Stimulated activated CD4-positive, alpha-beta T cell treated with anti-CD3 and anti-CD28 coated beads, TNF-alpha, amount 100 ng/mL, for 48 hours (primary cell): Measurements from ENCODE around the gene PAK4.
A peak's percentile ranks its signal among the peaks of the same experiment; 100 is the strongest.
"Not testable (repeated sequence)": the region's sequence is repeated elsewhere in the genome, so short reads cannot be mapped to it uniquely, and the experiment has no call there.

Experiments
- DNase-seq, 3 donors: peaks; one replicate each; pipeline ENCODE4 v3.0.0-alpha.2; 2020; ENCODE audit warnings: low read depth in 3 of 3

Gene PAK4

GRCh38 chr19:39125554-39126311 lies at the start of gene PAK4:
TSS of gene PAK4 (plus strand) at chr19:39125786. CDS start at chr19:39169554, 43,768 bp downstream.
- peak; percentile 97 to 99 (median 98) for DNase-seq

- DNase-seq = no peak
Observed at GRCh38 chr19:39077323-39077722, 48.3 kb upstream of the PAK4 start.

DNA sequence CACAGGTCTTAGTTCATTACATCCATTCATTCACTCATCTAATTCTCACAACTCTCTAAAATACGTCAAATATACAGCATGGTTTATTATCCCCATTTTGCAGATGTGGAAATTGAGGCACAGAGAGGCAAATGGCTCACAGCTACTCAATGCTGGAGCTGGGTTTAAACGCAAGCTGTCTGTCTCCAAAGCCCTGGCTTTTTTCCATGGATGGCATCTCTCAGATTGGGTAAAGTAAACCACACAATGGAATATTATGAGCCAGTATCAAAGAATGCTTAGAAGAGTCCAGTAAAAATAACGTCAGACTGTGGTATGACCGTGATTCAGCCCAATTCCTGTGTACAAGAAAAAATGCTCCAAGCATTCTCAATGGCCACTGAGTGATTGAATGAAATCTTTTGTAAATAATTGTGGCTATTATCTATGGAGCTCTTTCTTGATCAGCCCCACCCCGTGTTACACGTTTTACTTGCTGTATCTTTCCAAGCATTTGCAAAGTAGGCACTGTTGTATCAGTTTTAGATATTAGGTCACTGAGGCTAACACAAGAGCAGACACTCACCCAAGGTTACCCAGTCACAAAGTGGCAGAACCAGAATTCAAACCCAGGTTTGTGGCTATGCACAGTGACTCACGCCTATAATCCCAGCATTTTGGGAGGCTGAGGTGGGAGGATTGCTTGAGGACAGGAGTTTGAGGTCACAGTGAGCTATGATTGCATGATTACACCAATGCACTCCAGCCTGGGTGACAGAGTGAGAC lies 47.0 kb upstream of the PAK4 start:
- no peak for DNase-seq

- no peak for DNase-seq
Observed at GRCh38 chr19:39080431-39080830, 45.2 kb upstream of the PAK4 start.

DNA sequence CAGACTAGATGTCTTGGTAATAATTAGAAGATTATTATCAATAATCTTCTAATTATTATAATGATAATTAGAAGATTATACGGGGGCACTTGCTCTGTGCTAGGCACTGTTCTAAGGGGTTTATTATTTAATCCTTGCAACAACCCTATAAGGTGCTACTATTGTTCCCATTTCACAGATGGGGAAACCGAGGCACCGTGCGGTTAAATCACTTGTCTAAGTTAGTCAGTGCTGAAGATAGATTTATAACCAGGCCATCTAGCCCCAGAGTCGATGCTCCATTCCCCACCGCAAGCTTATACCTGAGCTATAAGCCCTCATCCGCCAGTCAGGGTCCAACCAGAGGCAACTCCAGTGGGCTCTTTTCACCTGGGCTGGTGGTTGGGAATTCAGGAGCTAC lies 43.4 kb upstream of the PAK4 start:
- no peak for DNase-seq

- DNase-seq = no peak
Observed at GRCh38 chr19:39082745-39083598, 42.6 kb upstream of the PAK4 start.

DNA sequence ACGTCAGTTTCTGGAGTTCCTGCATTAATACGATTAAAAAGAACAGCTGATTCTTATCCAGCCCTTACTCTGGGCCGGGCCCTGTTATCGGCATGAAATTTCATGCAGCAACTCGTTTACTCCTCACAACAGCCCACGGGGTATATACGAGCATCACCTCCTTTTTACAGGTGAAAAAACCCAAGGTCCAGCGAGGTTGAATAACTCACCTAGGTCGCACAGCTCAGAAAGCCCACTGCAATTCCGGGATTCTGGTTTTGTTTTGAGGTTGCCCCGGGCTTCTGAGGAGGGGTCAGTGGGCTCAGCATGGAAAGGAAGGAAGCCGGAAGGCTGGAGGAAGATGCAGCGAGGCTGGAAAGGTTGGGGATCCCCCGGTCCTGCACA lies 42.0 kb upstream of the PAK4 start:
- no peak for DNase-seq

DNA sequence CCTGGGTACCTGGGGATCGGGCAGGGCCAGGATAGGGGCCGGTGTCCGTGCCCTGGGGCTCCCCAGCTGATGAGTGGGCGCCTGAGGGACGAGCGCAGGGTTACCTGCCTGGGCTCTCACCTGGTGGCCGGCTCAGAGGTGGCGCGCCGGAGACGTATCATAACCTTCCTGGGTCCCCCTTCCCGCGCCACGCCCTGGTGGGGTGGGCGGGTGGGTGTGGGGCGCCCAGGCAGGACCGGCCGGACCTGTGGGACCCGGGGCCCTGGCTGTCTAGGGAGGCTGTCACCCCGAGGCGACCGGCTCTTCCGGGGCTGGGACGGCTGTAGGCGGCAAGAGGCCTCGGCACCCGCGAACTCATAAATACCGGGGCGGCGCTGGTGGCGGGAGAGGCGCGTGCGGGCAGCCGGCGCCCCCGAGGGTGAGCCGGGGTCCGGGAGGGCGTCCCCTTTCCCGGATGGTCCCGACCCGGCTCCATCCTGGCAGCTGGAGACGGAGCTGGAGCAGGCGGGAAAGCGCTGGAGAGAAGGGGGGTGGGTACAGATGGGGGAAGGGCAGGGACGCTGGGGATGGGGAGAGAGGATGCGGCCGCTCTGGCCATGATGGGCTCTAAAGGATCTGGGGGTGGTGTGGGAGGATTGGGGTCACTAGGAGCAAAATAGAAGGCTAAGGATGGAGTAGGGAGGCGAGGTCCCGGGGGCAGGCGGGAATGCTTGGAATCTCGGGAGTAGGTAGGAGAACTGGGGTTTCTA lies 41.4 kb upstream of the PAK4 start, which contains the start of gene ACP7:
ACP7 (plus strand) TSS at position 386 of the 749 bp plus-strand sequence. CDS start 902 bp downstream, outside the sequence.
- peak in 1 of 3 donors; percentile 25 for DNase-seq

DNA sequence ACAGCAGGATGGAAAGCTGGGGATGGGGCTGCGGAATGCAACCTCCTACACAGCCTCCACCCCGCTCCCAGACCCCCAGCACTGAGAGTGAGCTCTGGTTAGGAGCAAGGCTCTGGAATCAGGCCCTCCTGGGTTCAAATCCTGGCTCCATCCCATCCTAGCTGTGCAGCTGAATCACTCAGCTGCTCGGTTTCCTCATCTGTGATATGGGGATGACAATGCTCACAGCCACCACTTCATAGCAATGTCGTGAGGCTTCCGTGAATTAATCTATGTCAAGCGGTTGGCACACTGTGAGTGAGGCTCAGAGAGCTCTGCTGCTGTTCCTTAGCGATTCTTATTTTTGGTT lies 40.9 kb upstream of the PAK4 start:
- DNase-seq = no peak

- no peak for DNase-seq
Observed at GRCh38 chr19:39085392-39085791, 40.2 kb upstream of the PAK4 start.

DNA sequence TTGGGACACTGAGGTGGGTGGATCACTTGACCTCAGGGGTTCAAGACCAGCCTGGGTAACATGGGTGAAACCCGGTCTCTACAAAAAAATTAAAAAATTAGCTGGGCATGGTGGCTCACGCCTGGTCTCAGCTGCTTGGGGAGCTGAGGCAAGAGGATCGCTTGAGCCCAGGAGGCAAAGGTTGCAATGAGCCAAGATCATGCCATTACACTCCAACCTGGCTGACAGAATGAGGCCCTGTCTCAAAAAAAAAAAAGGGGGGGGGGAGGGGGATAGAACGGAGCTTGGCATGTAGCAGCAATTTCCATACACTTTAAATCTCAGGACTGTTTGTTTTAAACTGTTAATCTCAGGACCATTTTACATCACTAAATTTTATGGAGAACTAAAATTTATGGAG lies 39.2 kb upstream of the PAK4 start:
- DNase-seq = no peak

DNA sequence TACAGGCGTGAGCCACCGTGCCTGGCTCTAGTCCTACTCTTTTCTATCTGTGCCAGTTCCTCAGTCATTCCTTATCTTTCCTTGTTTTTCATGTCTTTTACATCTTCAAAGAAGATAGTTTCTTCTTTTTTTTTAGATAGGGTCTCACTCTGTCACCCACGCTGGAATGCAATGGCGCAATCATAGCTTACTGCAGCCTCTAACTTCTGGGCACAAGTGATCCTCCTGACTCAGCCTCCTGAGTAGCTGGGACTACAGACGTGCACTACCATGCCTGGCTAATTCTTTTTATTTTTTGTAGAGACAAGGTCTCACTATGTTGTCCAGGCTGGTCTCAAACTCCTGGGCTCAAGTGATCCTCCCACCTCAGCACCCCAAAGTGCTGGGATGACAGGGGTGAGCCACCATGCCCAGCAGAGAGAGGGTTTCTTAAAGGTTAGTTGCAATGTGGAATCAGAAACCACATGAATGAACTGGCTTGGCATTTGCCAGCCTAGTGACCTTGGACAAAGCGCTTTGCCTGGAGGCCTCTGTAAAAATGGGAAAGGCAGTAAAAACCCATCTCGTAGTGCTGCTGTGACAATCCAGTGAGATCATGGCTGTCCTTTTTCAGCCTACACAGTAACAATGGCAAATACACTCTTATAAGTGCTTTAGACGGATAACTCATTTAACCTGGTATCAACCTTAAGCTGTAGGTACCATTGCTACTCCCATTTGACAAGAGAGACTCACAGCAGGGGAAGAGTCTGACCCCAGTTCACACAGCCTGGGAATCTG lies 37.5 kb upstream of the PAK4 start:
- no peak for DNase-seq

DNA sequence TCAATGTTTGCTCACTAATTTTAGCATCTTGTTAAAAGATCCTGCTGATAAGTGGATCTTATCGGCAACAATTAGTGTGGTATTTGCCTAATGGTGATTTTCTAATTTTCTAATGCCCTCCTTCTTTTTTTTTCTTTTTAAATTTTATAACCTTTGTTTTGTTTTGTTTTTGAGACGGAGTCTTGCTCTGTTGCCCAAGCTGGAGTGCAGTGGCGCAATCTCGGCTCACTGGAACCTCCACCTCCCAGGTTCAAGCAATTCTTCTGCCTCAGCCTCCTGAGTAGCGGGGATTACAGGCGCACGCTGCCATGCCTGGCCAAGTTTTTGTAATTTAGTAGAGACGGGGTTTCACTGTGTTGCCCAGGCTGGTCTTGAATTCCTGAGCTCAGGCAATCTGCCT lies 35.6 kb upstream of the PAK4 start:
- not testable (repeated sequence) for DNase-seq

DNA sequence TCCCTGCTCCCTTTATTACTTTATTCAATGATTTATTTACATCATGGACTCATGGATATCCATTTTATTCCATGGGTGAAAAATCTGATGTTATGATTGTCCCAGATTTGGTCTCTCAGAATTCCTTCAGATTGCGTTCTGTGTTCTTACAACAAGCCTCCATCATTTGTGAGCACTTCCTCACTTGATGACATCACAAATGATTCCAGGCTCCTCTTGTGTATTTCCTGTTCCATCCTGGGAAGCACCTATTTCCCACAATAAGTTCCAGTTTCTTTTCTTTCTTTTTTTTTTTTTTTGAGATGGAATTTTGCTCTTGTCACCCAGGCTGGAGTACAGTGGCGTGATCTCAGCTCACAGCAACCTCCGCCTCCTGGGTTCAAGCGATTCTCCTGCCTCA lies 34.7 kb upstream of the PAK4 start:
- no peak for DNase-seq

DNA sequence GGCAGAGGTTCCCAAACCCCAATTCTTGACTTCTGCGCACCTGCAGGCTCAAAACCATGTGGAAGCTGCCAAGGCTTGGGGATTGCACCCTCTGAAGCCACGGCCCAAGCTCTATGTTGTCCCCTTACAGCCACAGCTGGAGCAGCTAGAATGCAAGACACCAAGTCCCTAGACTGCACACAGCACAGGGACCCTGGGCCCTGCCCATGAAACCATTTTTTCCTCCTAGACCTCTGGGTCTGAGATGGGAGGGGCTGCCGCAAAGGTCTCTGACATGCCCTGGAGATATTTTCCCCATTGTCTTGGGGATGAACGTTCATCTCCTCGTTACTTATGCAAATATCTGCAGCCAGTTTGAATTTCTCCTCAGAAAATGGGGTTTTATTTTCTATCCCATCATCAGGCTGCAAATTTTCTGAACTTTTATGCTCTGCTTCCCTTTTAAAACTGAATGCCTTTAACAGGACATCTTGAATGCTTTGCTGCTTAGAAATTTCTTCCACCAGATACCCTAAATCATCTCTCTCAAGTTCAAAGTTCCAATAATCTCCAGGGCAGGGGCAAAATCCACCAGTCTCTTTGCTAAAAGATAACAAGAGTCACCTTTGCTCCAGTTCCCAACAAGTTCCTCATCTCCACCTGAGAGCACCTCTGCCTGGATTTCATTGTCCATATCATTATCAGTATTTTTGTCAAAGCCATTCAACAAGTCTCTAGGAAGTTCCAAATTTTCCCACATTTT lies 29.6 kb upstream of the PAK4 start:
- not testable (repeated sequence) for DNase-seq

- no peak for DNase-seq
Observed at GRCh38 chr19:39097299-39097698, 28.3 kb upstream of the PAK4 start.

DNA sequence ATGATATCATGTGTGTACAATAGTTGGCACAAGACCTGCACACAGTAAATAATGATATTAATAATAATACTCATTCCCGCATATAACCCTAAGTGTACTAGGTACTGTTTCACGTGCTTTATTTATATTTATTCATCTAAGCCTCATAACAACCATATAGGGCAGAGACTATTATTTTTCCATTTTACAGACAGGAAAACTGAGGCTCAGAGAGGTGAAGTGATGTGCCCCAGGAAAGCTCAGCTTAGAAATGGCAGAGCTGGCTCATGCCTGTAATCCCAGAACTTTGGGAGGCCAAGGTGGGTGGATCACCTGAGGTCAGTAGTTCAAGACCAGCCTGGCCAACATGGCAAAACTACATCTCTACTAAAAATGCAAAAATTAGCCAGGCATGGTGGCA lies 27.9 kb upstream of the PAK4 start:
- DNase-seq = no peak

GRCh38 chr19:39098365-39099269 lies 27.0 kb upstream of the PAK4 start:
- no peak for DNase-seq

DNA sequence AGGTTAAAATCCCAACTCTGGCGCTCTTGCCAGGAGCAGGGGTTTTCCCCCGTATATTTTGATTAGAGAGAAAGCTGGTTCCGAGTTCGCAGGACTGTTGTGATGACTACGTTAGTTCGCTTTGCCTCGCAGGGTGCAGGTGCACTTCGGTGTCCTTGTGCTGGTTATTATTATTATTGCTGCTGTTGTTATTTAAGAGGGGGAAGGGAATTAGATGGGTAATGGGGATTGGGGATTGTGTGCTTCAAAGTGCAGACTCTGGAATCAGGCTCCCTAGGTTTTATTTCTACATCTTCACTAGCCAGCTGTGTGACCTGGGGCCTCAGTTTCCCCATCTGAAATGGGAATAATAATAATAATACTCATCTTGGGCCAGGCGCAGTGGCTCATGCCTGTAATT lies 26.2 kb upstream of the PAK4 start:
- no peak for DNase-seq
